GM18909 (cell line): ENCODE data around the gene PRRX1.

Experiments used
- ATAC-seq: cut with Tn5 transposase; IDR thresholded peaks from one replicate; pipeline ENCODE4 v1.9.1; 2021; ENCODE audit warnings: mild to moderate bottlenecking; ENCODE audit not compliant: unreplicated experiment, poor library complexity

The PRRX1 gene

DNA sequence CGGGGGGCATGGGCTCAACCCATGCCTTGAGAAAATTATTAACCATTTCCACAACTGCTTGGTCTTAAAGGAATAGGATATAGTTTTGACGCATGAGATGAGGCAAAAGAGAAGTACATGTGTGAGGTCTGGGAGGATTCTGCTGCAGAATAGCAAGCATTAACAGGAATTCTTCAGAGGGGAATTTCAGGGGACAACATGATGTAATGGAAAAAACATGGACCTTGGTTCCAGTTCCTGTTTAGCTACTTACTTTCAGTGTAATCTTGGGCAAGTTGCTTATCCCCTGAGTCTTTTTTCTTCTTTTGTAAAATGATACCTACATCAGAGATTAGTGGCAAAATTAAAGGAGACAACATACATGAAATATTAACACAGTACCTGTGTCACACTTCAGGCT lies 85.6 kb downstream of the PRRX1 start:
- ATAC-seq, result no peak

DNA sequence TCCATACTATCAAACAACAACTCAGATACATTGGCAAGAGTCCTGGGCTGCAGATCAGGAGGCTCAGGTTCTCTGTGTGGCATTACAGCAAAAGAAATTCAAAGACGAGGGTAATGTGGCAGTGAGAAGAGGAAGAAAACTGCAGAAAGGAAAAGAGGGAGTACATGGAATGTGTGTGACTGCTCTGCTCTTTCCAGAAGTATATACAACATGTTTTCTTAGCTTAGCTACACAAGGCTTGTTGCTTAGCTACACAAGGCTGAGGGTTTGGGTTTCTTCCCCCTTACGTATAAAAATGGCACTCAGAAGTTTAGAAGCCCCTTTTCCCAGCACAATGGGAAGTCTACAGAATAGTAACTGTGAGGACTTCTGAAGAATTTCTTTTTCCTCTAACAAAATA lies 86.0 kb downstream of the PRRX1 start:
- ATAC-seq, result no peak

DNA sequence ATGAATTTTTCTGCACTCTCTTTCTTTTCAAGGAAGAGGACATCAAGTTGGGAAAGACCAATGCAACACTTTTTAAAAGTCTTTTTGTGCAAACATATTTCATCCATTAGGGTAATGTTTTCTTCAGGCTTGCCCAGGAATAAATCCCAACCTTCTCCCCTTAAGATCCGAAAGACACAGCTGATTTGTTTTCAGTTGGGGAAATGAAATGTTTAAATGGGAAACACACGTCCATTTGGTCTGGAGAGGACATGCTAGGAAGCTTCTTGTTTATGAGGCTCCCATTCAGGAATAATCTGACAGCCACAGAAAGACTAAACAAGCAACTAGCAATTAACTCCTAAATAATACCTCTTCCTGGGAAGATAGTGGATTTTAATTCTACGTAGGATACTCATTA lies 91.9 kb downstream of the PRRX1 start:
- no peak for ATAC-seq

DNA sequence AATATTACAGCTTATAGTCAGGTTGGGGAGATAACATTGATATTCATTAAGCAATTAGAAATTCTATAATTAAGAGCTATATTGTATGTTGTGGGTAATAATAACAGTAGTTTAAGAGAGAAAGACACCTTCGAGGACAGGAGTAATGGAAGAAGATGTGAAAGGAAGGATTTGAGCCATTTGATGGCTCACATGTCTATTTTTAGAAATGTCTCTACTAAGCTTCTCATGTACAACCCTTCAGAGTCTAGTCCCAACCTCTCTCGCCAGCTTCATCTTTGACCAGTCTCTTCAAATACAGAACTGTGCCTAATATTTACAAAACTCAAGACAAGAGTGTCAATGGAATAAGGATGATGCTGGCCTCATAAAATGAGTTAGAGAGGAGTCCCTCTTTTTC lies 95.1 kb downstream of the PRRX1 start:
- no peak for ATAC-seq

DNA sequence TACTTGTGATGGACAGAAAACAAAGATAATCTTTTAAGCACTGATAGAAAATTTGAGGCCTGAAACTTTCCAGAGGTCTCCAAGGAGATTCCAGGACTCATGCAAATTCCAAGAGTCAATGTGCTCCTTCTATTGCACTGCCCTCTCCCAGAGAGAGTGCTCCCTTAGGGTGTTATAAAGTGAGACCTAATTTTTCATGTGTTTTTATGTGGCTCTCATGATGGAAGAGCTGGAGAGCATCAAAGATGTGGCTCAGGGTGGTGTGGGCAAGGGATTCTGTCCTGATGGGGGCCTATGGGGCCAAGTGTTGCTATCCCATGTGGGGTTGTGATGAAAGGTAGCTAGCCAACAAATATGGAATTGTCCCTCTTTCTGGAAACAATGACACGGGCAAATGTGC lies 101.3 kb downstream of the PRRX1 start:
- ATAC-seq, result no peak

DNA sequence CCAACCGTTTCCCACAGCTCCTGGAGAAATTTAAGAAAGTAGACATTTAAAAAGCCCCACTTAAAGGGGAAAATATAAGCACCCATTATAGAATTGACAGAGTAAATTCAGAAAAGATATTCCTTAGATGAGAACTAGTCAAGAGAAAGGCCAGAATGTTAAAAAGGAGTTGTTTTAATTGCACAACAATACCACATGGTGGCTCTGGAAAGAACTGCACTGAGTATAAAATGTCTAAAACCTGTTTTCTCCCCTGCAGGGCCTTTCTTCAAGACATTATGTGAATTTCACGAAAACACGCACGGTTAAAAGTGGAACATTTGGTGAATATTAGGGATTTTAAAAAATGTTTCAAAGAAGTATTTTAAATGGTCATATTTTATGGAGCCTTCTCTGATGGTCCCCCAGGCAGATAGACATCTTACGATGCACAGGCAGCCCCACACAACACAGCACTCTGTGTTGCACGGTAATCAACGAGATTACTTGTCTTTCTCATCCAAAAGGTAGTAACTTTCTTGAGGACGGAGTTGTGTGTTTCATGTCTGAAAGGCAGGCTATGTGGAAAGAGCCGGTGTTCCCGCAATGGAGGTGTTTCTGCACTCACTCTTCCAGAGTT lies 101.9 kb downstream of the PRRX1 start:
- no peak for ATAC-seq

DNA sequence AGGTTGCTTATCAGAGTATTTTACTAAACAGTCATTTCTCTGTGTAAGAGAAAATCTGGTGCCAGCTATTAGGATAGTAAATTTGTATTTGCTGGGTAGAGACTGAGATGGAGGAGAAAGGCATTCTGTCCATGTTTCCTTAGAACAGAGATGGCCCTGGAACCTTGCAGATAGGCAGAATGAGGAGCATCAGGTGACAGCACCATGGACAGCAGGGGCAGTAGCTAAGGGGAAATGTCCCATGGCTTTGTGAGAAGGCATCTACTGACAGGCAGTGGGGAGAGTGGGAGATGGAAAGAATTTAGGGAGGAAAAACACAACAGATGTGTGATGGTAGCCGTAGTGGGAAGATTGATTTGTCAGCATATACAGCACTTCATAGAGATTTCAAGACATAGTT lies 105.0 kb downstream of the PRRX1 start:
- no peak for ATAC-seq

DNA sequence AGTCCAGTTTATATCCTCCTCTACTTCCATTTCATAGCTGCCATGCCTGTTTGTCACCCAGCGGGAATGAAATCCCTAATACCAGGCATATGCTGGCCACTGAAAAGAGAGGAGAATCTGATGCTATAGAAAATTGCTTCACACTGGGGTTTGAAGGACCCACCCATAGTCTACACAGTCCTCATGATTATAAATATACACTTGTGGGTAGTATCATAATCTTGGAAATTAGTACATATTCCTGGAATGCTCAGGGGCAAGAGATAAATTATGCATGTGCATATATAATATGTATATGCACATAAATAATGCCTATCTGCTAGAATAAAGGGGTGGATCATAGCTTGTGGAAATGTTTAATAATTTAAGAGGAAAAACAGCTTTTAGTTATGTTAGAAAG lies 105.8 kb downstream of the PRRX1 start:
- no peak for ATAC-seq

DNA sequence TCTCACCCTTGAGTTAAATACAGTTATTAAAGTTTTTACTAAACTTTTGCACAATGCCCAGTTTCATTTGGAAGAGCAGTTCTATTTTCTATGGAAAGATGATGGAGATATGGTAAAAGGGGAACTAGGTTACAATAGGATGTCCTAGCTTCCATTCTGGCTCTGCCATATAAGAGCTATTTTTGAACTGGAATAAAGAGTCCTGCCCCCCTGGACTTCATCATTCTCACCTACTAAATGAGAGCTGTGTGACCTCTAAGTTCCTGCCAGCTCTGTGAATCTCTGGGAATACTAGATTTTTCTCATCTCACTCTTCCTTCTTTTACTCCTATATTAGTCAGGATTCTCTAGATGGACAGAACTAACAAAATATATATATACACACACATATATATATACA lies 106.3 kb downstream of the PRRX1 start:
- no peak for ATAC-seq

DNA sequence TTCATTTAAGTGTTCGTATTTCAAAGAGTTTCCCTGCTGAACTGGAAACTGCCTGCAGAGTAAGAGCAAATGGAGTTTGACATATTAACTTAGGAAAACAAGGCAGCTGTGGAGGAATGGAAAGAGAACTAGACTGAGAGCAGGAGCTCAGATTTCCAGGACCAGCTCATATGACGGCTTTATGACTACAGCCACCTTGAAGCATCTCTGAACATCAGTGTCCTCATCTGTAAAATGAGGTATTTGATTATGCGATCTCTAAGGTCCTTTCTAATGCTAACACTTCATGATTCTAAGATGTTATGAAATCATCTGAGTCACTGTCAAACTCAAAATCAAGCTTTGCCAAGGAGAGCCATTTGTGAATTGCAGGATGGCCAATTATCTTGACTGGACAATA lies 112.3 kb downstream of the PRRX1 start:
- no peak for ATAC-seq

DNA sequence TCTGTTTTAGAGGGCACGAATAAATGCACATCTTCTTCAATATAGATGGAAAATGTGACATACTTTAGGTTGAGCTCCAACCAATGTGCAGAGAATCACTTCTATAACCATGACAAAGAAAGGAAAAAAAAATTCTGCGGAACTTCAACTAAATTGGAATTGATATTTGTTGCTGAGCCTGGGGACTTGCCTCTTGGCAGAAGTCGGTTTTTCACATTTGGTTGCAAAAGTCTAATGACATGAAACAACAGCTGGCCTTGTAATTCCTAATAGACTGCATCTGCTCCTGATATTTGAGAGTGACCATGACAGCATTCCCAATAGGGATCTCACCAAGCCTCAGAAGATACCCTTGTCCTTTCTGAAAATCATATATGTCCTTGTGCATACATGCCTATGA lies 112.8 kb downstream of the PRRX1 start:
- ATAC-seq, result no peak
